ENCODE measurements around the gene COX5A. TPM values are rescaled to one million over a fixed set of nuclear protein-coding genes. Genes with fewer than 3 reads are reported as not detected.

The COX5A gene
- polyA plus RNA-seq, 2 donors = 196 to 331 TPM

DNA sequence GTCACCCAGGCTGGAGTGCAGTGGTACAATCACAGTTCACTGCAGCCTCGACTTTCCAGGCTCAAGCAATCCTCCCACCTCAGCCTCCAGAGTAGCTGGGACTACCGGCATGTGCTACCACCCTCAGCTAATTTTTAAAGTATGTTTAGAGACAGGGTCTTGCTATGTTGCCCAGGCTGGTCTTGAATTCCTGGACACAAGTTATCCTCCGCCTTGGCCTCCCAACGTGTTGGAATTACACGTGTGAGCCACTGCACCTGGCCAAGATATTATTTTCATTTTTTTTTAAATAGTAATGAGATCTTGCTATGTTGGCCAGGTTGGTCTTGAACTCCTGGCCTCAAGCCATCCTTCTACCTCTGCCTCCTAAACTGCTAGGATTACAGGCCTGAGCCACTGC, 52.4 kb downstream of the COX5A start:
- Histone ChIP-seq H3K9me3 (ENCODE audit: control insufficient read depth in 2 of 2, insufficient read depth in 1 of 2, low read depth in 1 of 2, low read length in 1 of 2) (peaks cover 0 to 4% of the 10 kb centered on the region in 2 donors), H3K27me3 (ENCODE audit: control insufficient read depth in 1 of 2, insufficient read depth in 2 of 2, low read length in 2 of 2) (no peaks in the 10 kb centered on the region), H3K4me3 (ENCODE audit: low read depth in 1 of 2, low read length in 2 of 2) (no peak overlapping the region), H3K27ac (ENCODE audit: low read depth in 2 of 2, low read length in 1 of 2) (no peak overlapping the region), H3K36me3 (ENCODE audit: control insufficient read depth in 2 of 2, insufficient read depth in 2 of 2, low read length in 1 of 2) (no peaks in the 10 kb centered on the region), H3K4me1 (ENCODE audit: control insufficient read depth in 2 of 2, insufficient read depth in 2 of 2, low read length in 1 of 2) (peaks cover 0 to 10% of the 10 kb centered on the region in 2 donors)
- WGBS, 2 donors = 84 to 86% methylated on average over 5 of the region's 5 CpGs

DNA sequence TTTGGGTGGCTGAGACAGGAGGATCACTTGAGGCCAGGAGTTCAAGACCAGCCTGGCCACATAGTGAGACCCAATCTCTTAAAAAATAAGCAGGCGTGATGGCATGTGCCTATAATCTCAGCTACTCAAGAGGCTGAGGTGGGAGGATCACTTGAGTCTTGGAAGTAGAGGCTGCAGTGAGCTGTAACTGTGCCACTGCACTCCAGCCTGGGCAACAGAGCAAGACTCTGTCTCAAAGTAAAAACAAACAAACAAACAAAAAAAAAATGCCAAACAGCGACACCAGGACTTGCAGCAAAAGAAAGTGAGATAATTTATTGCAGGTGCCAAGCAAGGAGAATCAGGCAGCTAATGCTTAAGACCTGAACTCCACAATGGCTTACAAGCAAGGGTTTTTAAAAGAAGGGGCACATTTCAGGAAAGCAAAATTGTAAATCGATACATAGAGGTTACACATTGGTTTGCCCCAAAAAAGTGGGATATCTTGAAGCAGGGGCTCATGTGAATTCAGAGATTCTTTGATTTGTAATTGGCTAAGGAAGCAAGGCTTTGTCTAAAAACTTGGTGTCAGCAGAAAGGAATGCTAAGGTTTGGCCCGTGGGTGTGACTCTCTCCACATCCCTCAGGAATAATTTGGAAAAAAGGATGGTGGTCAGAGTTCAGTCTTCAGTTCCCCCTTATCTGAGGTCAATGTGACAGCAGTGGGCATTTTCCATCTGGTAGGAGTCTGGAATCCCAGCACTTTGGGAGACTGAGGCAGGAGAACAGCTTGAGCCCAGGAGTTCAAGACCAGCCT, 53.2 kb downstream of the COX5A start:
- H3K27ac ChIP-seq (ENCODE audit: low read depth in 2 of 2, low read length in 1 of 2) = no peak overlapping the region
- WGBS, 2 donors = 72 to 79% methylated on average over 4 of the region's 4 CpGs
- H3K27me3 ChIP-seq (ENCODE audit: control insufficient read depth in 1 of 2, insufficient read depth in 2 of 2, low read length in 2 of 2) = no peaks in the 10 kb centered on the region
- peaks cover 0 to 6% of the 10 kb centered on the region in 2 donors for H3K4me1 ChIP-seq (ENCODE audit: control insufficient read depth in 2 of 2, insufficient read depth in 2 of 2, low read length in 1 of 2)
- peaks cover 0 to 4% of the 10 kb centered on the region in 2 donors for H3K9me3 ChIP-seq (ENCODE audit: control insufficient read depth in 2 of 2, insufficient read depth in 1 of 2, low read depth in 1 of 2, low read length in 1 of 2)
- no peak overlapping the region for H3K4me3 ChIP-seq (ENCODE audit: low read depth in 1 of 2, low read length in 2 of 2)
- no peaks in the 10 kb centered on the region for H3K36me3 ChIP-seq (ENCODE audit: control insufficient read depth in 2 of 2, insufficient read depth in 2 of 2, low read length in 1 of 2)

- Histone ChIP-seq H3K27me3 (ENCODE audit: control insufficient read depth in 1 of 2, insufficient read depth in 2 of 2, low read length in 2 of 2) (no peaks in the 10 kb centered on the region), H3K4me3 (ENCODE audit: low read depth in 1 of 2, low read length in 2 of 2) (no peak overlapping the region), H3K36me3 (ENCODE audit: control insufficient read depth in 2 of 2, insufficient read depth in 2 of 2, low read length in 1 of 2) (no peaks in the 10 kb centered on the region), H3K9me3 (ENCODE audit: control insufficient read depth in 2 of 2, insufficient read depth in 1 of 2, low read depth in 1 of 2, low read length in 1 of 2) (peaks cover 0 to 4% of the 10 kb centered on the region in 2 donors), H3K27ac (ENCODE audit: low read depth in 2 of 2, low read length in 1 of 2) (no peak overlapping the region), H3K4me1 (ENCODE audit: control insufficient read depth in 2 of 2, insufficient read depth in 2 of 2, low read length in 1 of 2) (no peaks in the 10 kb centered on the region)
- 95 to 96% methylated on average over 6 of the region's 6 CpGs for WGBS, 2 donors
Measured at GRCh38 chr15:74882528-74882927, 55.3 kb downstream of the COX5A start.

DNA sequence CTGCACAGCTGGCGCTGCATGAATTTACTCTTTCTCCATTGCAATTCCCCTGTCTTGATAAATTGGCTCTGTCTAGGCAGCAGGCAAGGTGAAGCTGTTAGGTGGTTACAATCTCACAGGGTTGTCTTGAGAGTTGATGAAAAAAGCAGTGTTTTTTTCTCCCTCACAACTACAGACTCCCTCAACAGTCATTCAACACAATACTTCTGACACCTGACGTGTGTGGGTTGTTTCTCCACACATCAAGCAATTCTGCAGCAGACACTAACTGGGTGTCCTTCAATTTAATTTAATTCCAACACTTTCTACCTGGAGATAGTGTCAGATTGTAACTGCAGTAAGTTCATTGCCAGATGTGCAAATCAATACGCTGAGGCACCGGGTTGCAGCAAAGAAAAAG, 59.6 kb downstream of the COX5A start:
- 84 to 89% methylated on average over 4 of the region's 4 CpGs for WGBS, 2 donors
- H3K36me3 ChIP-seq (ENCODE audit: control insufficient read depth in 2 of 2, insufficient read depth in 2 of 2, low read length in 1 of 2) = no peaks in the 10 kb centered on the region
- no peak overlapping the region for H3K27ac ChIP-seq (ENCODE audit: low read depth in 2 of 2, low read length in 1 of 2)
- H3K27me3 ChIP-seq (ENCODE audit: control insufficient read depth in 1 of 2, insufficient read depth in 2 of 2, low read length in 2 of 2) = no peaks in the 10 kb centered on the region
- H3K9me3 ChIP-seq (ENCODE audit: control insufficient read depth in 2 of 2, insufficient read depth in 1 of 2, low read depth in 1 of 2, low read length in 1 of 2) = peaks cover 0 to 4% of the 10 kb centered on the region in 2 donors
- H3K4me3 ChIP-seq (ENCODE audit: low read depth in 1 of 2, low read length in 2 of 2) = no peak overlapping the region
- no peaks in the 10 kb centered on the region for H3K4me1 ChIP-seq (ENCODE audit: control insufficient read depth in 2 of 2, insufficient read depth in 2 of 2, low read length in 1 of 2)

DNA sequence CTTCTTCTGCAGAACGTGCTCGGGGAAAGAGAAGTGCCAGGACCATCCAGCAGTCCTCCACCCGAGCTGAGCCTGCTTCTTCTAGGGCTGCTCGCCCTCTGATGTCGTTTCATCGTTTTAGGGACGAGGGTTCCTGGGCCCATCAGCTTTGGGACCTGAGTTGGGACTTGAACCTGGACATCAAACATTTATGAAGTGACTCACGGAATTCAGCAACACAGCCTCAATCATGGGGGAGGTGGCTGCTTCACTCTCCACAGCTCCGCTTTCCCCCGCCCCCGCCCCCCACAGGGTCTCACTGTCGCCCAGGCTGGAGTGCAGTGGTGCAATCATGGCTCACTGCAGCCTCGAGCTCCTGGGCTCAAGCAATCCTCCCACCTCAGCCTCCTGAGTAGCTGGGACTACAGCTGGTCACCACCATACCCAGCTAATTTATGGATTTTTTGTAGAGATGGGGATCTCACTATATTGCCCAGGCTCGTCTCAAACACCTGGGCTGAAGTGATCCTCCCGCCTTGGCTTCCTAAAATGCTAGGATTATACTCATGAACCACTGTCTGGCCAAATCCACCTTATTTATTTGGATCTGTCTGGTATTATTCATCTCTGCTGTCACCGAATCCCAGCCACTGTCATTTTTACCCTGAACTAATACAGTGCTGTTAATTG, 64.0 kb downstream of the COX5A start:
- H3K27me3 ChIP-seq (ENCODE audit: control insufficient read depth in 1 of 2, insufficient read depth in 2 of 2, low read length in 2 of 2) = no peaks in the 10 kb centered on the region
- H3K9me3 ChIP-seq (ENCODE audit: control insufficient read depth in 2 of 2, insufficient read depth in 1 of 2, low read depth in 1 of 2, low read length in 1 of 2) = no peaks in the 10 kb centered on the region
- H3K4me3 ChIP-seq (ENCODE audit: low read depth in 1 of 2, low read length in 2 of 2) = peak overlapping the region; percentile 74 to 82
- no peaks in the 10 kb centered on the region for H3K36me3 ChIP-seq (ENCODE audit: control insufficient read depth in 2 of 2, insufficient read depth in 2 of 2, low read length in 1 of 2)
- H3K4me1 ChIP-seq (ENCODE audit: control insufficient read depth in 2 of 2, insufficient read depth in 2 of 2, low read length in 1 of 2) = peaks cover 4% of the 10 kb centered on the region in 2 donors
- H3K27ac ChIP-seq (ENCODE audit: low read depth in 2 of 2, low read length in 1 of 2) = peak overlapping the region; percentile 90 to 97
- WGBS, 2 donors = 29 to 41% methylated on average over 14 to 16 of the region's 16 CpGs

DNA sequence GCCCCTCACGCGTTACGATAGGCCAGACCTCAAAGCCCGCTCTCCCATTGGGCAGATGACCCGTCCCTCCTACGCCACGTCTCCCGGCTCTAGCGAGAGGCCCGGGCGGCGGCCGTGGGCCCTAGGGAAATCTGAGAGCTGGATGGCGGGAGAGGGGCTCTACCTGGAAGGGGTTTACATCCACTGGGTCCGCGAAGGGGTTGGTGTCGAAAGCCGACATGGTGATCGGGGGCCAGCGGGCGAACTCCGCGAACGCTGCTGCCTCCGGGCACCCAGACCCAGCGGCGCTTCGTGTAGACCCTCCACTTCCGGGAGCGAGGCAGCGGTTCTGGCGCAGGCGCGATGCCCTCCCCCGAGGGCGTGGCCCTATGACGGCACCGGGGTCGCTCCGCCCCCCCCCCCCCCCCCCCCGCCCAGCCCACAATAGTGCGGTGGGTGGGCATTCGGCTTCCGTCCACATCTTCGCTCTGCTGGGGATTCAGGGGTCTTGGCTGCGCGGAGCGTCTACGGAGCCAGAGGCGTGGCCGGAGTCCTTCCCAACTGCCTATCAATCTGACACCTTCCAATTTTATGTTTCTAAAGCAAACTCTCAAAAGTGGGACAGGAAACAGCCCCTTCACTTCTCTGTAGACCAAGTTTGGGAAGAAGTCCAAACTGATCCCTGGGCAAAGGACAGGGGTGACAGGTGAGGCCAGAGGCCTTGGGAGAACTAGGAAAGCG, 64.7 kb downstream of the COX5A start, which contains the start of gene SCAMP2:
SCAMP2 (minus strand) TSS at position 330 of the 720 bp plus-strand sequence; CDS start at position 220, 110 bp downstream.
- no peaks in the 10 kb centered on the region for H3K27me3 ChIP-seq (ENCODE audit: control insufficient read depth in 1 of 2, insufficient read depth in 2 of 2, low read length in 2 of 2)
- H3K36me3 ChIP-seq (ENCODE audit: control insufficient read depth in 2 of 2, insufficient read depth in 2 of 2, low read length in 1 of 2) = no peaks in the 10 kb centered on the region
- H3K27ac ChIP-seq (ENCODE audit: low read depth in 2 of 2, low read length in 1 of 2) = peak within 1 kb of the TSS; percentile 90 to 97
- H3K9me3 ChIP-seq (ENCODE audit: control insufficient read depth in 2 of 2, insufficient read depth in 1 of 2, low read depth in 1 of 2, low read length in 1 of 2) = no peaks in the 10 kb centered on the region
- H3K4me3 ChIP-seq (ENCODE audit: low read depth in 1 of 2, low read length in 2 of 2) = peak within 1 kb of the TSS; percentile 74 to 82
- WGBS, 2 donors = 1% methylated on average over 35 to 51 of the region's 52 CpGs
- peaks cover 4% of the 10 kb centered on the region in 2 donors for H3K4me1 ChIP-seq (ENCODE audit: control insufficient read depth in 2 of 2, insufficient read depth in 2 of 2, low read length in 1 of 2)

DNA sequence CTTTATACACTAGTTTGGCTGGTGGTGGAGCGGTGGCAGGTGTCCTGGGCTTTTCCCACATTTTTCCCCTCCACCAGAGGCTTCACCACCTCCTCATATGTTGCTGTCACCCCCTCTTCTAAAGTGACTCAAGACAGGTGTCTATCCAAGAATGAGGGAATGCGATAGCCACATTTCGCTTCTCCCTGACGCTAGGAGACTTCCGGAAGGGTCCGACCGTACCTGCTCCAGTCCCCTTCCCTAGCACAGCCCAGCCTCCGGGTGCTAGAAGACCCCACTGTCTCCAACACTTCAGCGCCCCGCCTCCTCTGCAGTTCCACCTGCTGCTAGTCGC, 65.2 kb downstream of the COX5A start:
- no peaks in the 10 kb centered on the region for H3K36me3 ChIP-seq (ENCODE audit: control insufficient read depth in 2 of 2, insufficient read depth in 2 of 2, low read length in 1 of 2)
- H3K4me3 ChIP-seq (ENCODE audit: low read depth in 1 of 2, low read length in 2 of 2) = peak overlapping the region; percentile 74 to 82
- H3K27ac ChIP-seq (ENCODE audit: low read depth in 2 of 2, low read length in 1 of 2) = peak overlapping the region; percentile 90 to 97
- H3K27me3 ChIP-seq (ENCODE audit: control insufficient read depth in 1 of 2, insufficient read depth in 2 of 2, low read length in 2 of 2) = no peaks in the 10 kb centered on the region
- WGBS, 2 donors = 0 to 1% methylated on average over 11 of the region's 11 CpGs
- no peaks in the 10 kb centered on the region for H3K9me3 ChIP-seq (ENCODE audit: control insufficient read depth in 2 of 2, insufficient read depth in 1 of 2, low read depth in 1 of 2, low read length in 1 of 2)
- peaks cover 4 to 9% of the 10 kb centered on the region in 2 donors for H3K4me1 ChIP-seq (ENCODE audit: control insufficient read depth in 2 of 2, insufficient read depth in 2 of 2, low read length in 1 of 2)

DNA sequence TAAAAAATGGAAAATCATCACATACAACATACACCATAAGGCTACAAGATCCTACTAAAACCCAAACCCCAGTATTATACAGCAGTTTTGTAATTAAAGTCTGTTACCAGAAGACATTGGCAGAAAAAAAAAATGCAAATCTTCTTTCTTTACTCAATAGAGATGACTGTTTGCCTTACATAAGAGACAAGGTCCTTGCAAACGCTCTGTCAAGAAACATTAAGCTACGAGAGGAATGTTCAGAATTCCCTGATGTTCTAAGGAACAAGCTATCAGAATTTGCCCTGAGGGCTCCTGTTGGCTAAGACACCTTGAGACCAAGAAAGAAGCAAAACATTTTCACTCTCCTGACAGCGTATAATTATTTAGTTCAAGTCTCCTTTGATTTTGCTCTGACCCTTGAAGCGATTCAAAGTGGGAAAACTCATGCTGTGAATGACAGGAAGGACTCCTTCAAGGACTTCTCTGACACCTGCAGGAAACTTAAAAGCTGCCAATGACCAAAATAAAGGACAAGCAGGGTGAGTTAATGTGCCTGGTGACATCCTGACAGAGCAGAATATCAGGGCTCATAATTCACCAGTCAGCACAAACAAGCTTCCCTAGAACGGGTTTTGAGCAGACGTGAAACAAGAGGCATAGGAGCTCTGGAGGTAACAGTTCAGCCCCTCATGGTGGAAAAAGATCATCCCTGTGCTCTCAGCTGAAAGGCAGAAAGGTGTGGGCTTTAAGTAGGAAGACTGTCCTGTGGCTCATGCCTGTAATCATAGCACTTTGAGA, 67.2 kb downstream of the COX5A start:
- peaks cover 4 to 17% of the 10 kb centered on the region in 2 donors for H3K4me1 ChIP-seq (ENCODE audit: control insufficient read depth in 2 of 2, insufficient read depth in 2 of 2, low read length in 1 of 2)
- H3K36me3 ChIP-seq (ENCODE audit: control insufficient read depth in 2 of 2, insufficient read depth in 2 of 2, low read length in 1 of 2) = peaks cover 0 to 2% of the 10 kb centered on the region in 2 donors
- WGBS, 2 donors = 15 to 17% methylated on average over 6 of the region's 6 CpGs
- H3K4me3 ChIP-seq (ENCODE audit: low read depth in 1 of 2, low read length in 2 of 2) = peak overlapping the region in 1 of 2 donors; percentile 13
- no peaks in the 10 kb centered on the region for H3K9me3 ChIP-seq (ENCODE audit: control insufficient read depth in 2 of 2, insufficient read depth in 1 of 2, low read depth in 1 of 2, low read length in 1 of 2)
- H3K27ac ChIP-seq (ENCODE audit: low read depth in 2 of 2, low read length in 1 of 2) = peak overlapping the region; percentile 92 to 93
- H3K27me3 ChIP-seq (ENCODE audit: control insufficient read depth in 1 of 2, insufficient read depth in 2 of 2, low read length in 2 of 2) = no peaks in the 10 kb centered on the region

All from esophagus (tissue), 2 donors.